H9 (cell line): ENCODE results near the gene C16orf92. TPM values are rescaled to one million over a fixed set of nuclear protein-coding genes. Genes with fewer than 3 reads are reported as not detected.

Experiments
- DNase-seq: peaks from one replicate; pipeline ENCODE4 v3.0.0-alpha.2; 2017
- H2AFZ ChIP-seq: one replicate; pipeline ENCODE4 v1.6.1; 2013; ENCODE audit warnings: mild to moderate bottlenecking, low read length, control low read depth, moderate library complexity
- H2AK5ac ChIP-seq: 2 replicates; pipeline ENCODE4 v1.6.1; 2013; ENCODE audit warnings: low read length, control low read depth, mixed read lengths; ENCODE audit not compliant: insufficient read length
- H2BK120ac ChIP-seq: one replicate; pipeline ENCODE4 v1.6.1; 2013; ENCODE audit warnings: low read depth, mild to moderate bottlenecking, low read length, control low read depth, inconsistent platforms; ENCODE audit not compliant: poor library complexity, severe bottlenecking
- H2BK12ac ChIP-seq: 2 replicates; pipeline ENCODE4 v1.6.1; 2013; ENCODE audit warnings: low read length, control low read depth, mixed read lengths, low read depth; ENCODE audit not compliant: insufficient read length
- H2BK15ac ChIP-seq: 2 replicates; pipeline ENCODE4 v1.6.1; 2013; ENCODE audit warnings: low read depth, low read length, control low read depth
- H2BK20ac ChIP-seq: one replicate; pipeline ENCODE4 v1.6.1; 2013; ENCODE audit warnings: low read depth, mild to moderate bottlenecking, low read length, control low read depth, inconsistent platforms; ENCODE audit not compliant: poor library complexity, severe bottlenecking
- H2BK5ac ChIP-seq: 2 replicates; pipeline ENCODE4 v1.6.1; 2013; ENCODE audit warnings: low read length, control low read depth, mixed read lengths; ENCODE audit not compliant: insufficient read length
- H3K14ac ChIP-seq: 2 replicates; pipeline ENCODE4 v1.6.1; 2013; ENCODE audit warnings: low read length, control low read depth; ENCODE audit not compliant: insufficient read depth
- H3K18ac ChIP-seq: 2 replicates; pipeline ENCODE4 v1.6.1; 2013; ENCODE audit warnings: low read depth, mild to moderate bottlenecking, mixed read lengths, low read length, control low read depth; ENCODE audit not compliant: insufficient read length
- H3K23ac ChIP-seq: 2 replicates; pipeline ENCODE4 v1.6.1; 2013; ENCODE audit warnings: low read length, control low read depth, mixed read lengths, low read depth; ENCODE audit not compliant: insufficient read length
- H3K23me2 ChIP-seq: 2 replicates; pipeline ENCODE4 v1.6.1; 2013; ENCODE audit warnings: low read depth, mild to moderate bottlenecking, mixed read lengths, low read length, control low read depth; ENCODE audit not compliant: insufficient read length, poor library complexity, severe bottlenecking
- H3K27ac ChIP-seq: 2 replicates; pipeline ENCODE4 v1.5.1; 2013; ENCODE audit warnings: low read length, control low read depth, mixed read lengths, low read depth; ENCODE audit not compliant: insufficient read length
- H3K27me3 ChIP-seq: 2 replicates; pipeline ENCODE4 v1.6.1; 2013; ENCODE audit warnings: low read length, control low read depth, inconsistent platforms; ENCODE audit not compliant: insufficient read depth
- H3K4ac ChIP-seq: 2 replicates; pipeline ENCODE4 v1.6.1; 2013; ENCODE audit warnings: low read depth, mild to moderate bottlenecking, control low read depth, inconsistent platforms, low read length, moderate library complexity
- H3K4me1 ChIP-seq: 2 replicates; pipeline ENCODE4 v1.6.1; 2013; ENCODE audit warnings: low read length, control low read depth, inconsistent platforms; ENCODE audit not compliant: insufficient read depth
- H3K4me2 ChIP-seq: 2 replicates; pipeline ENCODE4 v1.6.1; 2013; ENCODE audit warnings: low read length, control low read depth, mixed read lengths; ENCODE audit not compliant: insufficient read length, insufficient read depth
- H3K56ac ChIP-seq: 2 replicates; pipeline ENCODE4 v1.6.1; 2013; ENCODE audit warnings: low read depth, mild to moderate bottlenecking, mixed read lengths, low read length, control low read depth; ENCODE audit not compliant: insufficient read length
- H3K79me1 ChIP-seq: 2 replicates; pipeline ENCODE4 v1.6.1; 2013; ENCODE audit warnings: low read depth, mild to moderate bottlenecking, moderate library complexity, low read length, control low read depth, inconsistent platforms; ENCODE audit not compliant: insufficient read depth, poor library complexity, severe bottlenecking
- H3K79me2 ChIP-seq: 2 replicates; pipeline ENCODE4 v1.6.1; 2013; ENCODE audit warnings: low read length, control low read depth, inconsistent platforms; ENCODE audit not compliant: insufficient read depth
- H3K9ac ChIP-seq: 2 replicates; pipeline ENCODE4 v1.6.1; 2013; ENCODE audit warnings: low read length, control low read depth, mixed read lengths; ENCODE audit not compliant: insufficient read length; ENCODE audit errors: extremely low read depth
- H3K9me3 ChIP-seq: one replicate; pipeline ENCODE4 v1.6.1; 2013; ENCODE audit warnings: low read depth, low read length, inconsistent platforms; ENCODE audit not compliant: control insufficient read depth
- H3T11ph ChIP-seq: one replicate; pipeline ENCODE4 v1.6.1; 2013; ENCODE audit warnings: mild to moderate bottlenecking, low read length, control low read depth, inconsistent platforms
- H4K20me1 ChIP-seq: one replicate; pipeline ENCODE4 v1.6.1; 2013; ENCODE audit not compliant: control insufficient read depth, insufficient read length, insufficient read depth
- H4K5ac ChIP-seq: 2 replicates; pipeline ENCODE4 v1.6.1; 2013; ENCODE audit warnings: low read depth, mild to moderate bottlenecking, mixed read lengths, low read length, control low read depth; ENCODE audit not compliant: insufficient read length
- H4K8ac ChIP-seq: replicated peaks from 2 replicates; pipeline ENCODE4 v1.6.1; 2013; ENCODE audit warnings: low read length, control low read depth, mixed read lengths, low read depth; ENCODE audit not compliant: insufficient read length
- H4K91ac ChIP-seq: 2 replicates; pipeline ENCODE4 v1.6.1; 2013; ENCODE audit warnings: low read depth, mild to moderate bottlenecking, moderate library complexity, mixed read lengths, low read length, control low read depth; ENCODE audit not compliant: insufficient read length
- H3K27ac Mint-ChIP-seq, 3 experiments: 2 replicates in 2 of 3; 3 replicates in 1 of 3; pipeline ENCODE4 v1.8.0; 2020 to 2021; ENCODE audit warnings: mixed read lengths in 3 of 3, mild to moderate bottlenecking in 1 of 3, moderate library complexity in 1 of 3
- H3K27me3 Mint-ChIP-seq: 2 replicates; pipeline ENCODE4 v1.8.0; 2021; ENCODE audit warnings: low read depth, mild to moderate bottlenecking, moderate library complexity, mixed read lengths
- H3K36me3 Mint-ChIP-seq, 3 experiments: 2 replicates in 2 of 3; 3 replicates in 1 of 3; pipeline ENCODE4 v1.8.0; 2020 to 2021; ENCODE audit warnings: low read depth in 3 of 3, mixed read lengths in 3 of 3; ENCODE audit not compliant: insufficient read depth in 1 of 3
- H3K4me1 Mint-ChIP-seq, 2 experiments: 2 replicates each; pipeline ENCODE4 v1.8.0; 2020; ENCODE audit warnings: mixed read lengths in 2 of 2
- H3K4me3 Mint-ChIP-seq, 2 experiments: 2 replicates in 1 of 2; 3 replicates in 1 of 2; pipeline ENCODE4 v1.8.0; 2020 to 2021; ENCODE audit warnings: mild to moderate bottlenecking in 2 of 2, mixed read lengths in 2 of 2, moderate library complexity in 1 of 2
- H3K9me3 Mint-ChIP-seq, 2 experiments: 2 replicates in 1 of 2; 3 replicates in 1 of 2; pipeline ENCODE4 v1.8.0; 2020; ENCODE audit warnings: mild to moderate bottlenecking in 2 of 2, mixed read lengths in 2 of 2, moderate library complexity in 1 of 2
- WGBS: extraction: QIAGEN DNeasy Blood & Tissue Kit; methylation state at CpG from one replicate; pipeline ENCODE4 v1.1.7; 2013; ENCODE audit warnings: missing lambda C conversion rate, low lambda C conversion rate, mixed read lengths; ENCODE audit not compliant: insufficient read length; ENCODE audit errors: extremely low coverage; 5-methylcytosine and 5-hydroxymethylcytosine counted together
- total RNA-seq: library from RNA; stranded (reverse); gene quantifications from 2 replicates; pipeline ENCODE4 v1.2.1, GENCODE V29; 2021
- TF ChIP-seq, protein P1 (sequence below): fragments of 200-600 bp; sonication (generic); conservative IDR thresholded peaks from 3 replicates; pipeline ENCODE4 v1.8.0; 2021; ENCODE audit warnings: antibody characterized with exemption, mild to moderate bottlenecking

Gene C16orf92
- total RNA-seq, 1 experiment from 2014 or later = not detected

- peak overlapping the region in 1 of 2 experiments; percentile 12; a peak in 2 of 5 replicates for H3K4me3 Mint-ChIP-seq
- Histone ChIP-seq H3K9me3 (peaks cover 7% of the 10 kb centered on the region), H3K27ac (no peak overlapping the region), H3K4me1 (peaks cover 3% of the 10 kb centered on the region; the same call in 1 of the 2 replicates), H4K91ac (no peak overlapping the region), H3K4me2 (no peak overlapping the region), H2BK15ac (no peak overlapping the region), H2BK20ac (no peak overlapping the region), H3K18ac (no peak overlapping the region), H3K23me2 (peaks cover 14% of the 10 kb centered on the region), H2AK5ac (no peak overlapping the region), H4K20me1 (no peaks in the 10 kb centered on the region), H3K14ac (no peak overlapping the region), H3K56ac (no peak overlapping the region), H4K8ac (no peak overlapping the region), H4K5ac (no peak overlapping the region), H2AFZ (no peak overlapping the region), H3T11ph (no peak overlapping the region), H3K9ac (no peak overlapping the region), H2BK12ac (no peak overlapping the region), H3K79me1 (peaks cover 7% of the 10 kb centered on the region), H2BK5ac (no peak overlapping the region), H3K27me3 (peaks cover 3% of the 10 kb centered on the region; the same call in 1 of the 2 replicates), H3K23ac (no peak overlapping the region), H2BK120ac (no peak overlapping the region), H3K79me2 (peaks cover 5% of the 10 kb centered on the region; the same call in 1 of the 2 replicates), H3K4ac (no peak overlapping the region)
- peaks cover 11% of the 10 kb centered on the region for H3K27me3 Mint-ChIP-seq
- H3K27ac Mint-ChIP-seq = peak overlapping the region; percentile 39 to 74 (median 57); a peak in 4 of 7 replicates
- TF ChIP-seq, protein P1, sequence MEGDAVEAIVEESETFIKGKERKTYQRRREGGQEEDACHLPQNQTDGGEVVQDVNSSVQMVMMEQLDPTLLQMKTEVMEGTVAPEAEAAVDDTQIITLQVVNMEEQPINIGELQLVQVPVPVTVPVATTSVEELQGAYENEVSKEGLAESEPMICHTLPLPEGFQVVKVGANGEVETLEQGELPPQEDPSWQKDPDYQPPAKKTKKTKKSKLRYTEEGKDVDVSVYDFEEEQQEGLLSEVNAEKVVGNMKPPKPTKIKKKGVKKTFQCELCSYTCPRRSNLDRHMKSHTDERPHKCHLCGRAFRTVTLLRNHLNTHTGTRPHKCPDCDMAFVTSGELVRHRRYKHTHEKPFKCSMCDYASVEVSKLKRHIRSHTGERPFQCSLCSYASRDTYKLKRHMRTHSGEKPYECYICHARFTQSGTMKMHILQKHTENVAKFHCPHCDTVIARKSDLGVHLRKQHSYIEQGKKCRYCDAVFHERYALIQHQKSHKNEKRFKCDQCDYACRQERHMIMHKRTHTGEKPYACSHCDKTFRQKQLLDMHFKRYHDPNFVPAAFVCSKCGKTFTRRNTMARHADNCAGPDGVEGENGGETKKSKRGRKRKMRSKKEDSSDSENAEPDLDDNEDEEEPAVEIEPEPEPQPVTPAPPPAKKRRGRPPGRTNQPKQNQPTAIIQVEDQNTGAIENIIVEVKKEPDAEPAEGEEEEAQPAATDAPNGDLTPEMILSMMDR = no peak
- peaks cover 29% of the 10 kb centered on the region in 2 experiments for H3K4me1 Mint-ChIP-seq
- peaks cover 35 to 52% (median 47%) of the 10 kb centered on the region in 3 experiments for H3K36me3 Mint-ChIP-seq
- no peak for DNase-seq
- H3K9me3 Mint-ChIP-seq = peaks cover 11% of the 10 kb centered on the region in 2 experiments
- WGBS = no CpG with 5 or more reads among the region's 9 CpGs
Observed at GRCh38 chr16:29977063-29977825, 45.8 kb upstream of the C16orf92 start.
